Neuronal stem cell (in vitro differentiated cells): ENCODE results near the gene CD86.

Source experiments
- DNase-seq: peaks from one replicate; pipeline ENCODE4 v3.0.0-alpha.2; 2013; ENCODE audit warnings: low spot score
- H2AFZ ChIP-seq: one replicate; pipeline ENCODE4 v1.6.1; 2013; ENCODE audit warnings: mild to moderate bottlenecking, low read length, inconsistent platforms
- H2AK5ac ChIP-seq: 2 replicates; pipeline ENCODE4 v1.6.1; 2013; ENCODE audit warnings: low read depth, mild to moderate bottlenecking, inconsistent platforms, low read length, moderate library complexity, mixed read lengths
- H2BK120ac ChIP-seq: 2 replicates; pipeline ENCODE4 v1.6.1; 2013; ENCODE audit warnings: low read depth, mild to moderate bottlenecking, inconsistent platforms, low read length, moderate library complexity, mixed read lengths
- H2BK12ac ChIP-seq: one replicate; pipeline ENCODE4 v1.6.1; 2013; ENCODE audit warnings: low read length, inconsistent platforms
- H2BK15ac ChIP-seq: 2 replicates; pipeline ENCODE4 v1.6.1; 2013; ENCODE audit warnings: mild to moderate bottlenecking, low read length, inconsistent platforms, mixed read lengths
- H2BK5ac ChIP-seq: one replicate; pipeline ENCODE4 v1.6.1; 2013; ENCODE audit warnings: inconsistent platforms, mild to moderate bottlenecking, low read length, moderate library complexity
- H3K14ac ChIP-seq: one replicate; pipeline ENCODE4 v1.6.1; 2013; ENCODE audit warnings: low read length, inconsistent platforms
- H3K18ac ChIP-seq: 2 replicates; pipeline ENCODE4 v1.6.1; 2013; ENCODE audit warnings: low read length, inconsistent platforms
- H3K23ac ChIP-seq: 2 replicates; pipeline ENCODE4 v1.6.1; 2013; ENCODE audit warnings: low read depth, mild to moderate bottlenecking, mixed read lengths, low read length, inconsistent platforms; ENCODE audit not compliant: poor library complexity
- H3K27ac ChIP-seq: replicated peaks from 3 replicates; pipeline ENCODE4 v1.5.1; 2013; ENCODE audit warnings: low read length, inconsistent platforms
- H3K27me3 ChIP-seq, 3 experiments: 2 replicates each; pipeline ENCODE4 v1.6.1; 2013; ENCODE audit warnings: low read length in 3 of 3, mild to moderate bottlenecking in 2 of 3, inconsistent platforms in 1 of 3, low read depth in 1 of 3, mixed read lengths in 1 of 3, moderate library complexity in 1 of 3; ENCODE audit not compliant: control insufficient read depth in 3 of 3, insufficient read depth in 3 of 3
- H3K36me3 ChIP-seq, 2 donors: replicated peaks in 1 of 2; 2 replicates each; pipeline ENCODE4 v1.6.1; 2013; ENCODE audit warnings: low read length in 2 of 2; ENCODE audit not compliant: control insufficient read depth in 2 of 2, insufficient read depth in 2 of 2
- H3K4ac ChIP-seq: 2 replicates; pipeline ENCODE4 v1.6.1; 2013; ENCODE audit warnings: inconsistent platforms, mild to moderate bottlenecking, low read length, moderate library complexity
- H3K4me1 ChIP-seq, 2 donors: 1 replicate in 1 of 2; 2 replicates in 1 of 2; pipeline ENCODE4 v1.6.1; 2013; ENCODE audit warnings: low read length in 2 of 2, low read depth in 1 of 2; ENCODE audit not compliant: control insufficient read depth in 2 of 2, insufficient read depth in 1 of 2
- H3K4me2 ChIP-seq: one replicate; pipeline ENCODE4 v1.6.1; 2013; ENCODE audit warnings: mild to moderate bottlenecking, low read length, inconsistent platforms; ENCODE audit not compliant: insufficient read depth, poor library complexity, severe bottlenecking
- H3K4me3 ChIP-seq, 2 donors: 2 replicates each; pipeline ENCODE4 v1.5.1; 2013; ENCODE audit warnings: low read length in 2 of 2, mild to moderate bottlenecking in 2 of 2, inconsistent platforms in 1 of 2, moderate library complexity in 1 of 2
- H3K79me1 ChIP-seq: one replicate; pipeline ENCODE4 v1.6.1; 2013; ENCODE audit warnings: low read depth, mild to moderate bottlenecking, inconsistent platforms, low read length, moderate library complexity
- H3K9ac ChIP-seq: one replicate; pipeline ENCODE4 v1.6.1; 2013; ENCODE audit warnings: mild to moderate bottlenecking, low read depth, low read length, inconsistent platforms; ENCODE audit not compliant: poor library complexity
- H3K9me3 ChIP-seq, 2 donors: replicated peaks in 1 of 2; 2 replicates each; pipeline versions ENCODE3 to v1.6.1; 2013; ENCODE audit warnings: low read length in 2 of 2, mild to moderate bottlenecking in 2 of 2, inconsistent platforms in 1 of 2, low read depth in 1 of 2, mixed read lengths in 1 of 2, moderate library complexity in 1 of 2; ENCODE audit not compliant: control insufficient read depth in 2 of 2, insufficient read depth in 1 of 2
- H4K8ac ChIP-seq: one replicate; pipeline ENCODE4 v1.6.1; 2013; ENCODE audit warnings: low read depth, mild to moderate bottlenecking, inconsistent platforms, low read length, moderate library complexity
- H4K91ac ChIP-seq: one replicate; pipeline ENCODE4 v1.6.1; 2013; ENCODE audit warnings: low read length, low read depth, mild to moderate bottlenecking, inconsistent platforms; ENCODE audit not compliant: poor library complexity
- WGBS, 2 donors: extraction: QIAGEN DNeasy Blood & Tissue Kit; methylation state at CpG; one replicate each; pipeline ENCODE4 v1.1.7; 2013; ENCODE audit warnings: missing lambda C conversion rate in 2 of 2, mixed read lengths in 1 of 2; ENCODE audit not compliant: insufficient read length in 2 of 2, insufficient replicate concordance in 1 of 2; ENCODE audit errors: extremely low coverage in 2 of 2; 5-methylcytosine and 5-hydroxymethylcytosine counted together

CD86 gene

GRCh38 chr3:122103821-122104514, 48.8 kb downstream of the CD86 start:
- no peak overlapping the region for H2BK15ac ChIP-seq

GRCh38 chr3:122104515-122105194, 49.5 kb downstream of the CD86 start:
- no peak overlapping the region for H2BK12ac ChIP-seq
- no peak overlapping the region for H3K9ac ChIP-seq
- no peak overlapping the region for H2AFZ ChIP-seq
- H2AK5ac ChIP-seq = no peak overlapping the region
- H3K27me3 ChIP-seq = no peaks in the 10 kb centered on the region
- no peak overlapping the region for H3K14ac ChIP-seq
- no CpG with 5 or more reads among the region's 8 CpGs for WGBS, 2 donors
- H2BK120ac ChIP-seq = no peak overlapping the region
- H3K4ac ChIP-seq = no peak overlapping the region
- no peak overlapping the region for H3K4me2 ChIP-seq
- no peak overlapping the region for H3K18ac ChIP-seq
- H4K8ac ChIP-seq = no peak overlapping the region
- H3K4me1 ChIP-seq = peaks cover 0 to 11% of the 10 kb centered on the region in 2 donors
- H3K9me3 ChIP-seq = no peaks in the 10 kb centered on the region
- no peaks in the 10 kb centered on the region for H3K36me3 ChIP-seq
- no peaks in the 10 kb centered on the region for H3K79me1 ChIP-seq
- no peak overlapping the region for H2BK15ac ChIP-seq
- H3K4me3 ChIP-seq = no peak overlapping the region
- no peak overlapping the region for H4K91ac ChIP-seq
- DNase-seq = no peak
- H2BK5ac ChIP-seq = no peak overlapping the region
- no peak overlapping the region for H3K23ac ChIP-seq
- H3K27ac ChIP-seq = no peak overlapping the region

More at GRCh38 chr3:122103821-122104514, 48.8 kb downstream of the CD86 start:
- Histone ChIP-seq H3K36me3 (no peaks in the 10 kb centered on the region), H2BK120ac (no peak overlapping the region), H3K14ac (no peak overlapping the region), H3K4me3 (no peak overlapping the region), H4K8ac (no peak overlapping the region), H3K9me3 (no peaks in the 10 kb centered on the region), H3K18ac (no peak overlapping the region), H2AK5ac (no peak overlapping the region), H4K91ac (no peak overlapping the region), H3K4ac (no peak overlapping the region), H3K9ac (no peak overlapping the region), H3K4me1 (peaks cover 0 to 11% of the 10 kb centered on the region in 2 donors), H3K27me3 (no peaks in the 10 kb centered on the region), H3K79me1 (no peaks in the 10 kb centered on the region), H3K23ac (no peak overlapping the region), H2AFZ (no peak overlapping the region), H3K4me2 (no peak overlapping the region), H3K27ac (no peak overlapping the region), H2BK12ac (no peak overlapping the region), H2BK5ac (no peak overlapping the region)
- DNase-seq = no peak
- no CpG with 5 or more reads among the region's 2 CpGs for WGBS, 2 donors

GRCh38 chr3:122105626-122106025, 50.5 kb downstream of the CD86 start:
- Histone ChIP-seq H3K23ac (no peak overlapping the region), H3K18ac (no peak overlapping the region), H3K4me1 (peaks cover 0 to 3% of the 10 kb centered on the region in 2 donors), H3K27me3 (no peaks in the 10 kb centered on the region), H2AFZ (peak overlapping the region; percentile 9), H3K4me3 (no peak overlapping the region), H3K36me3 (no peaks in the 10 kb centered on the region), H2BK5ac (no peak overlapping the region), H2BK120ac (no peak overlapping the region), H3K4me2 (no peak overlapping the region), H3K9ac (no peak overlapping the region), H3K27ac (no peak overlapping the region), H4K91ac (no peak overlapping the region), H3K4ac (no peak overlapping the region), H3K79me1 (no peaks in the 10 kb centered on the region), H2AK5ac (no peak overlapping the region), H3K14ac (no peak overlapping the region), H3K9me3 (no peaks in the 10 kb centered on the region), H4K8ac (no peak overlapping the region), H2BK12ac (no peak overlapping the region), H2BK15ac (no peak overlapping the region)
- no peak for DNase-seq
- no CpG with 5 or more reads among the region's 2 CpGs for WGBS, 2 donors

GRCh38 chr3:122107171-122107570, 52.0 kb downstream of the CD86 start:
- Histone ChIP-seq H3K18ac (no peak overlapping the region), H3K9me3 (no peaks in the 10 kb centered on the region), H2BK15ac (no peak overlapping the region), H3K9ac (no peak overlapping the region), H2BK12ac (no peak overlapping the region), H2AK5ac (no peak overlapping the region), H2BK120ac (no peak overlapping the region), H3K14ac (no peak overlapping the region), H4K8ac (no peak overlapping the region), H3K79me1 (no peaks in the 10 kb centered on the region), H3K27me3 (no peaks in the 10 kb centered on the region), H3K4ac (no peak overlapping the region), H3K36me3 (no peaks in the 10 kb centered on the region), H2AFZ (no peak overlapping the region), H3K4me2 (no peak overlapping the region), H3K27ac (no peak overlapping the region), H3K4me3 (no peak overlapping the region), H4K91ac (no peak overlapping the region), H2BK5ac (no peak overlapping the region), H3K23ac (no peak overlapping the region), H3K4me1 (no peaks in the 10 kb centered on the region)
- no peak for DNase-seq
- no CpG with 5 or more reads among the region's 2 CpGs for WGBS, 2 donors
